Hepatocyte (in vitro differentiated cells): ENCODE data around the gene ZNF254. TPM values are rescaled to one million over a fixed set of nuclear protein-coding genes. Genes with fewer than 3 reads are reported as not detected.
"Not testable (repeated sequence)": the region's sequence is repeated elsewhere in the genome, so short reads cannot be mapped to it uniquely, and the experiment has no call there.

Experiments
- DNase-seq: peaks from one replicate; pipeline ENCODE4 v3.0.0-alpha.2; 2016; ENCODE audit warnings: low spot score
- H2AFZ ChIP-seq: fragments of 200-600 bp; sonication (generic); 2 replicates; pipeline ENCODE4 v1.6.0; 2016; ENCODE audit warnings: antibody characterized with exemption, mild to moderate bottlenecking
- H3K27ac ChIP-seq: fragments of 200-600 bp; sonication (generic); 2 replicates; pipeline ENCODE4 v1.5.1; 2016; ENCODE audit warnings: mild to moderate bottlenecking
- H3K27me3 ChIP-seq: fragments of 200-600 bp; sonication (generic); 2 replicates; pipeline ENCODE4 v1.6.1; 2016
- H3K36me3 ChIP-seq: fragments of 200-600 bp; sonication (generic); replicated peaks from 2 replicates; pipeline ENCODE4 v1.5.1; 2016; ENCODE audit warnings: low read depth; ENCODE audit not compliant: insufficient read depth
- H3K4me1 ChIP-seq: fragments of 200-600 bp; sonication (generic); 2 replicates; pipeline ENCODE4 v1.5.1; 2016; ENCODE audit warnings: mild to moderate bottlenecking, moderate library complexity; ENCODE audit not compliant: insufficient read depth
- H3K4me2 ChIP-seq: fragments of 200-600 bp; sonication (generic); 2 replicates; pipeline ENCODE4 v1.6.0; 2016
- H3K4me3 ChIP-seq: fragments of 200-600 bp; sonication (generic); 2 replicates; pipeline ENCODE4 v1.5.1; 2016; ENCODE audit warnings: mild to moderate bottlenecking
- H3K79me2 ChIP-seq: fragments of 200-600 bp; sonication (generic); 2 replicates; pipeline ENCODE4 v1.6.0; 2017; ENCODE audit warnings: mild to moderate bottlenecking
- H3K9me2 ChIP-seq: fragments of 200-600 bp; sonication (generic); replicated peaks from 2 replicates; pipeline ENCODE4 v1.6.0; 2017; ENCODE audit warnings: mild to moderate bottlenecking; ENCODE audit not compliant: insufficient read depth
- H3K9me3 ChIP-seq: fragments of 200-600 bp; sonication (generic); 2 replicates; pipeline ENCODE4 v1.5.1; 2016; ENCODE audit warnings: low read depth, mild to moderate bottlenecking
- H4K20me1 ChIP-seq: fragments of 200-600 bp; sonication (generic); 2 replicates; pipeline ENCODE4 v1.6.0; 2016; ENCODE audit warnings: mild to moderate bottlenecking; ENCODE audit not compliant: insufficient read depth, poor library complexity, severe bottlenecking
- CTCF ChIP-seq: fragments of 200-600 bp; sonication (generic); IDR thresholded peaks from 2 replicates; pipeline ENCODE4 v1.5.1; 2016; ENCODE audit warnings: antibody characterized with exemption, mild to moderate bottlenecking; ENCODE audit not compliant: poor library complexity
- EZH2 ChIP-seq: fragments of 200-600 bp; sonication (generic); IDR thresholded peaks from 2 replicates; pipeline ENCODE4 v1.6.1; 2016; ENCODE audit warnings: antibody characterized with exemption, mild to moderate bottlenecking, borderline replicate concordance
- EZH2phosphoT487 ChIP-seq: fragments of 200-600 bp; sonication (generic); IDR thresholded peaks from one replicate; pipeline ENCODE4 v1.6.1; 2018; ENCODE audit warnings: antibody characterized with exemption, mild to moderate bottlenecking, low read depth, moderate library complexity; ENCODE audit not compliant: unreplicated experiment, severe bottlenecking
- WGBS: methylation state at CpG from one replicate; pipeline ENCODE4 v1.1.6; 2016; ENCODE audit warnings: low lambda C conversion rate; ENCODE audit errors: missing lambda C conversion rate; 5-methylcytosine and 5-hydroxymethylcytosine counted together
- polyA plus RNA-seq: library from polyadenylated mRNA; unstranded; fragments of >200 nt; fragmentation: Nextera tagmentation; extraction: Ambion mirVana; gene quantifications from 2 replicates; pipeline ENCODE4 v1.2.1, GENCODE V29; 2016
- total RNA-seq: library from RNA; depleted of rRNA; stranded (reverse); fragments of >200 nt; gene quantifications from 2 replicates; pipeline ENCODE4 v1.2.3, GENCODE V29; 2014

ZNF254 gene
- total and polyA plus RNA-seq, 2 experiments from 2014 or later: 8.5 to 30.1 TPM

- TF ChIP-seq EZH2phosphoT487: no peak
- TF ChIP-seq CTCF: no peak
- no peak for TF ChIP-seq EZH2
- Histone ChIP-seq H3K79me2 (peaks cover 3% of the 10 kb centered on the region), H3K9me3 (no peaks in the 10 kb centered on the region), H3K4me2 (no peak overlapping the region), H4K20me1 (no peaks in the 10 kb centered on the region), H3K36me3 (no peaks in the 10 kb centered on the region), H3K27me3 (no peaks in the 10 kb centered on the region), H3K9me2 (no peaks in the 10 kb centered on the region), H2AFZ (no peak overlapping the region), H3K4me1 (no peaks in the 10 kb centered on the region), H3K4me3 (no peak overlapping the region), H3K27ac (no peak overlapping the region)
- no peak for DNase-seq
Observed at GRCh38 chr19:24072720-24073119, 14.3 kb upstream of the ZNF254 start.

GRCh38 chr19:24073807-24074206 is 13.2 kb upstream of the ZNF254 start:
- no peak for TF ChIP-seq EZH2phosphoT487
- Histone ChIP-seq H3K9me2 (no peaks in the 10 kb centered on the region), H3K4me3 (no peak overlapping the region), H3K9me3 (no peaks in the 10 kb centered on the region), H3K4me1 (peaks cover 4% of the 10 kb centered on the region), H3K27ac (no peak overlapping the region), H3K4me2 (no peak overlapping the region), H4K20me1 (no peaks in the 10 kb centered on the region), H3K36me3 (no peaks in the 10 kb centered on the region), H3K27me3 (no peaks in the 10 kb centered on the region), H2AFZ (no peak overlapping the region), H3K79me2 (no peaks in the 10 kb centered on the region)
- DNase-seq: no peak

GRCh38 chr19:24074720-24075454 is 12.1 kb upstream of the ZNF254 start:
- peaks cover 4% of the 10 kb centered on the region for H3K4me1 ChIP-seq
- H2AFZ ChIP-seq: no peak overlapping the region
- no peaks in the 10 kb centered on the region for H3K79me2 ChIP-seq
- H3K27ac ChIP-seq: no peak overlapping the region
- DNase-seq: no peak
- no peaks in the 10 kb centered on the region for H3K36me3 ChIP-seq
- H4K20me1 ChIP-seq: no peaks in the 10 kb centered on the region
- WGBS: 100% methylated on average over 1 of the region's 1 CpG
- no peak overlapping the region for H3K4me2 ChIP-seq
- no peak overlapping the region for H3K4me3 ChIP-seq
- H3K9me3 ChIP-seq: no peaks in the 10 kb centered on the region
- H3K27me3 ChIP-seq: no peaks in the 10 kb centered on the region
- TF ChIP-seq CTCF (no peak), EZH2phosphoT487 (no peak), EZH2 (no peak)
- H3K9me2 ChIP-seq: no peaks in the 10 kb centered on the region

- not testable (repeated sequence) for DNase-seq, H2AFZ ChIP-seq, H3K27me3 ChIP-seq, H3K4me1 ChIP-seq, H3K9me2 ChIP-seq, H3K36me3 ChIP-seq, H3K9me3 ChIP-seq, H3K27ac ChIP-seq, H3K4me3 ChIP-seq, H3K4me2 ChIP-seq, H4K20me1 ChIP-seq, H3K79me2 ChIP-seq
- 86% methylated on average over 4 of the region's 4 CpGs for WGBS
Observed at GRCh38 chr19:24075530-24075929, 11.5 kb upstream of the ZNF254 start.
